ENCODE data around the gene PIGM. TPM values are rescaled to one million over a fixed set of nuclear protein-coding genes. Genes with fewer than 3 reads are reported as not detected.
A peak's percentile ranks its signal among the peaks of the same experiment; 100 is the strongest.

PIGM gene
- total RNA-seq, 4 donors from 2014 or later: 3.0 to 7.0 (median 4.3) TPM

DNA sequence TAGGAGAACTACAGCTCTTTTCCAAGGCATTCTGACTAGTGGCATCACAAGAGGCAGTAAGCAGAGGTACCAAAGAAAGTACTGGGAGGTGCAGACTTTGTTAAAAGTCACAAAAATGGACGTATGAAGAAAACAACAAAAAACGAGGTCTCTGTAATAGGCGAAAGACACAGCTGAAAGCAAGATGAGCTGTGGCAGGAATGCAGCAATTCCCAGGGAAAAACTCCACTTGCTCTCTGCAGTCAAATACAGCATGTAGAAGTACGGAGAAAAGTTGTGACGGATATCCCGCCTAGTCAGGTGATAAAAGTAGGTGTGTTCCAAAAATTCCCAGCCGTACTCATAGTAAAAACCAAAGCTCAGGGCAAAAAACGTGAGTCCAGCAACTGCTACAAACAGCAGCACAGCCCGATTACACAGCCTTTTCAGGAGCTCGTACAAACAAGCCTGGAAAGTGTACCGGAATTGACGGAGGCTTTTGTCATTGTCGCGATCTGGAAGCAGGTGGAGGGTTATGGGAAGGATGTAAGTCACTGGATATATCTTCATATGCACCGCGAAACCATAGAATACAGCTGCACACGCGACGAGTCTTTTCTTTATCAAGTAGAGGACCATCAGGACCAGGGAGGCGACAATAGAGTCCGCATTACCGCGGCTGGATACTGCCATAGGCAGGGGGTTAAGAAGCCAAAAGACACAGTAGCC lies 979 bp downstream of the PIGM start:
- Histone ChIP-seq H3K4me3 (peak overlapping the region; percentile 52 to 72 (median 65)), H3K36me3 (peaks cover 0 to 6% (median 0%) of the 10 kb centered on the region in 3 donors), H3K27ac (peak overlapping the region in 3 of 4 donors; percentile 53 to 80 (median 71)), H3K27me3 (no peaks in the 10 kb centered on the region), H3K9me3 (no peaks in the 10 kb centered on the region), H3K4me1 (peaks cover 0 to 34% (median 12%) of the 10 kb centered on the region in 4 donors)
- 8 to 11% methylated on average over 23 of the region's 23 CpGs for WGBS, 2 donors
- TF ChIP-seq CTCF (IDR thresholded peaks at IDR 0.05): no peak
- no peak for TF ChIP-seq POLR2A (IDR thresholded peaks at IDR 0.05)
- no peak for TF ChIP-seq EP300 (IDR thresholded peaks at IDR 0.05)
- no peak for DNase-seq (ENCODE audit: low spot score in 2 of 2)

GRCh38 chr1:160028426-160028825 lies 3.4 kb downstream of the PIGM start:
- H3K27ac ChIP-seq: no peak overlapping the region
- H3K36me3 ChIP-seq: peaks cover 0 to 6% (median 0%) of the 10 kb centered on the region in 3 donors
- no peak for TF ChIP-seq CTCF (IDR thresholded peaks at IDR 0.05)
- TF ChIP-seq EP300 (IDR thresholded peaks at IDR 0.05): no peak
- TF ChIP-seq POLR2A (IDR thresholded peaks at IDR 0.05): no peak
- H3K9me3 ChIP-seq: no peaks in the 10 kb centered on the region
- H3K27me3 ChIP-seq: no peaks in the 10 kb centered on the region
- peaks cover 0 to 52% (median 21%) of the 10 kb centered on the region in 4 donors for H3K4me1 ChIP-seq
- no peak for DNase-seq (ENCODE audit: low spot score in 2 of 2)
- H3K4me3 ChIP-seq: no peak overlapping the region

- no peak overlapping the region for H3K27ac ChIP-seq
- H3K4me1 ChIP-seq: peaks cover 0 to 40% (median 16%) of the 10 kb centered on the region in 4 donors
- no peak for TF ChIP-seq POLR2A (IDR thresholded peaks at IDR 0.05)
- no peak for TF ChIP-seq EP300 (IDR thresholded peaks at IDR 0.05)
- TF ChIP-seq CTCF (IDR thresholded peaks at IDR 0.05): no peak
- 52 to 67% methylated on average over 1 of the region's 1 CpG for WGBS, 2 donors
- H3K4me3 ChIP-seq: no peak overlapping the region
- H3K36me3 ChIP-seq: peaks cover 0 to 6% (median 0%) of the 10 kb centered on the region in 3 donors
- H3K27me3 ChIP-seq: no peaks in the 10 kb centered on the region
- no peaks in the 10 kb centered on the region for H3K9me3 ChIP-seq
- no peak for DNase-seq (ENCODE audit: low spot score in 2 of 2)
Observed at GRCh38 chr1:160025314-160025713, 6.5 kb downstream of the PIGM start.

DNA sequence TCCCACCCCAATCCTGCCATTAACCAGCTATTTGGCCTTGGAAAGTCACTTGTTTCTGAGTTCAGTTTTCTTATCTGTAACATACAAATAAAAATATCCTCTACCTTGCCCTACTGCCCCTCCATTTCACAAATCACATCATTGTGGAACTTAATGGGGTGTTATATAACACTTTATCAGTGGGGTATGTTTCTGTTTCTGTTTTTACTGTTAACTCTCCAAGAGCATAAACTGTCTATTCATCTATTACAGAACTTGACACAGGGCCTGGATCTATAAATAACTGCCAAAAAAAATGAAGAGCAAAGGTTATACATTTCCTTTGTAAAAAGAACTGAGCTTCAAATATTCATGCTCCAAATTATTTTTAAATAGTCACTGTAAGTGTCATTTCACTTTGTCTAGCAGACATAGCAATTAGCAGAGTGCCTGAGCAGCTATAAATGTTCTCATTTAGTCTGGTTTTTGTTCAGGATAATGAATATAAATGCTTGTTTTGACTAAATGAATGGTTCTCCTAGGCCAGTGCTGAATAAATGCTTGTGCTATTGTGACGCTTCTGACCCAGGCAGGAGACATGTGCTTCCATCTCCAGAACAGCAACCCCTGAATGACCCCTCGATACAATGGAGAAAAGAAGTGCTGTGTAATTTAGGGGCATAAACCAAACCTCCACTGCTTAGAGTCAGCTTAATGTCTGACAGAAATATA lies 7.4 kb downstream of the PIGM start:
- Histone ChIP-seq H3K27me3 (no peaks in the 10 kb centered on the region), H3K4me3 (no peak overlapping the region), H3K9me3 (no peaks in the 10 kb centered on the region), H3K4me1 (peaks cover 0 to 33% (median 12%) of the 10 kb centered on the region in 4 donors), H3K27ac (peak overlapping the region in 2 of 4 donors; percentile 15 to 47), H3K36me3 (peaks cover 0 to 6% (median 0%) of the 10 kb centered on the region in 3 donors)
- TF ChIP-seq POLR2A (IDR thresholded peaks at IDR 0.05) (no peak), EP300 (IDR thresholded peaks at IDR 0.05) (no peak), CTCF (IDR thresholded peaks at IDR 0.05) (no peak)
- WGBS, 2 donors: 13 to 26% methylated on average over 2 of the region's 2 CpGs
- DNase-seq (ENCODE audit: low spot score in 2 of 2): no peak
